Retinal pigment epithelial cell (primary cell): ENCODE data around the gene LPP.

Experiments used
- DNase-seq: peaks from one replicate; pipeline ENCODE4 v3.0.0-alpha.2; 2010; ENCODE audit warnings: low read depth
- H3K4me3 ChIP-seq: 2 replicates; pipeline ENCODE4 v1.5.1; 2011; ENCODE audit warnings: mild to moderate bottlenecking, low read length, control low read depth, moderate library complexity
- TF ChIP-seq, protein P1 (sequence below): conservative IDR thresholded peaks from 2 replicates; pipeline ENCODE4 v1.5.1; 2011; ENCODE audit warnings: low read depth, low read length, control low read depth, inconsistent platforms

Gene LPP

DNA sequence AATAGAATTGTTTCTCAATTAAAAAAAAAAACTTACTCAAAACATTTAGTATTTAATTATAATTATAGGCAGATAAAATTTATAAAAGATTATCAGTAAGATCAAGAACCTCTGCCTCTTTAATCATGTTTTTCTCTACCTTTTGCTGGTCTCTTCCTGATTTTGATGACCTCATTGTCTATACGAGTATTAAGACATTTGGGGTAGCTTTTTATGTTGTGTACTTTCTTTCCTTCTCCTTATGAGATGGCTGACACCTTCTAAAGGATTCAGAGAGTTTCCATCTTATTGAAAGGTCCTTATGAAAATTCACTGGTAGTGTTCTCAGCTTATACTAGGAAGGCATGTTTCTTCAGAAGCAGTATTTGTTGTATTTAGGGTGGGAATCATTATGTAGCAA is 426.3 kb downstream of the LPP start:
- H3K4me3 ChIP-seq: no peak overlapping the region
- DNase-seq: no peak
- TF ChIP-seq, protein P1, sequence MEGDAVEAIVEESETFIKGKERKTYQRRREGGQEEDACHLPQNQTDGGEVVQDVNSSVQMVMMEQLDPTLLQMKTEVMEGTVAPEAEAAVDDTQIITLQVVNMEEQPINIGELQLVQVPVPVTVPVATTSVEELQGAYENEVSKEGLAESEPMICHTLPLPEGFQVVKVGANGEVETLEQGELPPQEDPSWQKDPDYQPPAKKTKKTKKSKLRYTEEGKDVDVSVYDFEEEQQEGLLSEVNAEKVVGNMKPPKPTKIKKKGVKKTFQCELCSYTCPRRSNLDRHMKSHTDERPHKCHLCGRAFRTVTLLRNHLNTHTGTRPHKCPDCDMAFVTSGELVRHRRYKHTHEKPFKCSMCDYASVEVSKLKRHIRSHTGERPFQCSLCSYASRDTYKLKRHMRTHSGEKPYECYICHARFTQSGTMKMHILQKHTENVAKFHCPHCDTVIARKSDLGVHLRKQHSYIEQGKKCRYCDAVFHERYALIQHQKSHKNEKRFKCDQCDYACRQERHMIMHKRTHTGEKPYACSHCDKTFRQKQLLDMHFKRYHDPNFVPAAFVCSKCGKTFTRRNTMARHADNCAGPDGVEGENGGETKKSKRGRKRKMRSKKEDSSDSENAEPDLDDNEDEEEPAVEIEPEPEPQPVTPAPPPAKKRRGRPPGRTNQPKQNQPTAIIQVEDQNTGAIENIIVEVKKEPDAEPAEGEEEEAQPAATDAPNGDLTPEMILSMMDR: no peak

DNA sequence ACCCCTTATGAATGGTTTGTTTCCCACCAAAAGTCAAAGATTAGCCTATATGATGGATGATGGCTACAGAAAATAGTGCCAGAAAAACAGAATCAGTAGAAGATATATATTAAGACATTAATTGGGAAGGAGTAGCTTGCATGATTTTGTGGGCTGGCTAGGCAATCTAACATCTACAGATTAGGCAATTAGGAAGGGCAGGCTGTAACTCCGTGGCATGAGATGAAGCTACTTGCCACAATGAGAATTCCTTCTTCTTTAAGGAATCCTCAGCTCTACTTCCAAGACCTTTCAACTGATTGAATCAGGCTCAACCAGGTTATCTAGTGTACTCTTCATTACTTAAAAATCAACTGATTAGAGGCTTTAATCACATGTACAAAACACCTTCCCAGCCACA is 426.7 kb downstream of the LPP start:
- TF ChIP-seq, protein P1: no peak
- DNase-seq: no peak
- H3K4me3 ChIP-seq: no peak overlapping the region

DNA sequence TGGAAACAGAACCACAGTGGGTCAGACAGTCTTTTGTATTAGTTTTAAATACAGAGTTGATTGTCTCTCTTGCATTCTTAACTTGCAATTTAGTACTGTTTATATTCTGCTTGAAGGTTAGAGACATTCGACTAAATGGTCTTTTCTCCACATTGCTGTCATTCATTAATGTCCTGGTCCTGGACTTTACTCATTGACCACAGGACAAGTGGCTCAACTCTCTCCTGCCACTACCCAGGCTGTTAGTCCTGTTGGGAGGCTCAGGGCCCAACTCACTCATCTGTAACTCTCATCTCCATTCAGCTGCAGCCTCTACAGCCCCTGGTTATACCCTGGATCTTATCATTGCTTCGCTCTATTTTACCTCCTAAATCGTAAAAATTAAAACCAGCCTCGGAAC is 427.4 kb downstream of the LPP start:
- no peak overlapping the region for H3K4me3 ChIP-seq
- TF ChIP-seq, protein P1: no peak
- no peak for DNase-seq

DNA sequence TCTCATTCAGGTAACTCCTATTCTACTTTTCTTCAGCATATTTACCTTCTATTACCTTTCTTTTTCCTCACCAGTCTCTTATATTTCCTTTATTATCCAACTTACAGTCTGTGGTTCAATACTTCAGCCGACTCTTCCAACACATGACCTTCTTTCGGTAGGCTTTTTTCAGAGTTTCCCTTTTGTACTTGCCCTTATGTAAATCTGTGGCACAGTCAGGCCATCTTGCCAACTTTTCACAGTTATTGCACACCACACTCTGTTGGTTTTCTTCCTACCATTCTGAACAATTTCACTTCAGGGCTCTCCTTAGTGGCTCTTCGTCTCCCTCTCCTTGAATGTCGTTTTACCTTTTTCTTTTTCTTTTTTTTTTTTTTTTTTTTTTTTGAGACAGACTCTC is 427.8 kb downstream of the LPP start:
- DNase-seq: no peak
- TF ChIP-seq, protein P1: no peak
- no peak overlapping the region for H3K4me3 ChIP-seq

DNA sequence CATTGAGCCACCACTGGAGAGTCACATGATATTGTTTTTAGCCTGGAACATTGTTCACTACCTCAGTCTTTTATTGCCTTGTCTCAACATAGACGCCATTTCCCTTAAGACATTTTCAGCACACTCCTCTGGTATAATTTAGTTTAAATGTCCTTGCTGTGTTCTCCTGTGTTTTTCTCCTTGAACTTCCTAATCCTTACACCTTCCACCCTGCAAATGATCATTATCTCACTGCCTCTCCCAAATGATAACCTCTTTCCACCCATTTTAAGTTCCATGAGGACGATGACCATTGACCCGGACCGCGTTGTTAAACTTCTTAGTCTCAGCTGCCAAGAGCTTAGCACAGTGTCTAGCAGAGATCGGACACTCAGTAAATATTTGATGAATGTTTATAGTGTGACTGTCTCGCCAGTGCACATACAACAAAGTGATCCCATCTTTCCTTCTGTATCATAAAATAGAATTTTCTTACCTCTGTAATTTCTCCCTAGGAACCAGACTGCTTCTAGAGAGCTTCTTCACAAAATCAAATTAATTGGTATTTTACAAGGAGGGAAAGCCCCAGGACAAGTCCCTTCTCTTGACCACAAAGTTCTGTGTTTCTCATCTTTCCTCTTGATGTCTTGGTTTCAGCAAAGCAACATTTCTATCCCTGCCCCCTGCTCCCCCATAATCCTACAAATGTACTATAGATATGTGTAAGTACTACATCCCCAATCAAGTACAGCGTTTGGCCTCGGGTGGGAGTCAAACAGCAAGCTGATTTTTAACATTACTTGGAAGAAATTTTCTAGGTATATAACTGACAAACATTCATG is 429.6 kb downstream of the LPP start:
- TF ChIP-seq, protein P1: no peak
- no peak overlapping the region for H3K4me3 ChIP-seq
- DNase-seq: no peak

DNA sequence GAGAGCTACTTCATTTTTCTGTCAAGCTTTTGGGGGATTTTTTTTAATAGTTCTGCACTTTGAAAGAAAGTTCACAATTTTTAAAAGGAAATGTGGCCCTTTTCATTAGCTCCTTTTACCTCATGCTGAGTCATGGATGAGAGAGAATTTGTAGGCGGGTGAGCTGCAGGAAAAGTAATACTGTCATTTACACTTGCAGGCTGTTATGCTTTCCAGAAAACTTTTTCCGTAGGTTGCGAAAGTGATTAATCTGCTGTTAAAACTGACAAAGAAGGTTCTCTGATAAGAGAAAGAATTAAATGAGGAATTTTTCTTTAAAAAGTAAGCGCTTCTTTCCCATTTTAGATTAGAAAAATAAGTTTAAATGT is 430.2 kb downstream of the LPP start:
- peak; percentile 42 for DNase-seq
- TF ChIP-seq, protein P1: no peak
- H3K4me3 ChIP-seq: no peak overlapping the region

DNA sequence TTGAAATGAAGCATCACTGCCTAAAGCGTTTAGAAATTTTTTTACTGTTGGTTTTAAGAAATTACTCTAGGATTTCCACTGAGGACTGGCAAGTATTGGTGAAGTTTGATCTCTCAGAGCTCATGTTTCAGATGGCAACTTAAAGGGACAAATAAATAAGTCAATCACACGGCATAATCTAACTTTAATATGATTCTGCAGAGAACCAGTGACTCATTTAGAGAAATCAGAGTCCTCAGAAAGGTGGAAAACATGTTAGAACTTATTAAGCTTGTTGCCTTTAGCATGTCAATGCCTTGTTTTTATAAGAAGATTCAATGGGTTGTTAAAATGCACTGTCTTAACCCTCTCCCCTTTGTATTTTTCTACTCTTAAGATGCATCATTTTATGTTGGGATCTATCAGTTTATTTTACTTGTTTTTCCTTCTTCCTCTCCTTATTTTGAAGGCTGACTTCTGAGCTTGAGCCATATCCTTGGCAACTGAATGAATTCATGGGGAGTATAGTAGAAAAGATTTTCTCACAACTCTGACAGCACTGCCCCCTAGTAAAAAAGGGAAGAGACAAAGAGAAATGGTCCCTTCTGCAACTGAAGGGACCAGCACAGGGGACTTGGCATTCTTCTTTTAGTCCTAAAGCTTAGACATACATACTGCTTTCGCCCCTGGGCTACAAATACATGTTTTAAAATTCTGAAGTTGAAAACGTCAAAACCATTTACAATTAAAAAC is 431.2 kb downstream of the LPP start:
- TF ChIP-seq, protein P1: peak; percentile 16
- DNase-seq: no peak
- H3K4me3 ChIP-seq: no peak overlapping the region
